Measurements from ENCODE around the gene SBK1. TPM values are rescaled to one million over a fixed set of nuclear protein-coding genes. Genes with fewer than 3 reads are reported as not detected.
"Not testable (repeated sequence)": the region's sequence is repeated elsewhere in the genome, so short reads cannot be mapped to it uniquely, and the experiment has no call there.

SBK1 gene
- total RNA-seq, 4 donors from 2014 or later, result 0.17 to 0.22 TPM; not detected in 2

DNA sequence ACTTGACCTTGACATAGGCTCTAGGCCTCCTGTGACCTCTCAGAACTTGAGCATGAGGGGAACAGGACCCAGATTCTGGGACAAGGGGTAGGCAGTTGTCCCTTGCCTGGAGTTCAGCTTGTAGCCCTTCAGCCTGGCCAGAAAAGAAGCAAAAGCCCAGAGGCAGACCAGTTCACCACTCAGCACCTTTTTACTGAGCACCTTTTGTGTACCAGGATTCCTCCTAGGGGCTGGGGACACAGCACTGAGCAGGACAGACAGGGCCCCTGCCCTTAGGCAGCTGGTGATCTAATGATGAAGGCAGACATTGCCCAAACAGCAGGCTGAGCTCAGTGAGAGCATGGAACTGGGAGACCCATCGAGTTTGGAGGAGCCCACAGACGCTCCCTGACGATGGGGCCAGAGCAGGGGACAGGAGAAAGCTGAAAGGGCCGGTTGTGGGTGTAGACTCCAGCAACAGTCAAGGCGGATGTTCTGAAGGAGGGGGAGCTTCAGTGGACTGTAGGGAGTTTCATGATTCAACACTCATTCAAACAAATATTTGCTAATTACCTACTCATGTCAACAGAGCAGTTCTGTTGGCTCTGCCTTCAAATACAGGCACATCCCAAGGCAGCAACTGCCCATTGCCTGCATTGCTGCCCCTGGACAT lies 32.0 kb downstream of the SBK1 start:
- TF ChIP-seq, protein P1, sequence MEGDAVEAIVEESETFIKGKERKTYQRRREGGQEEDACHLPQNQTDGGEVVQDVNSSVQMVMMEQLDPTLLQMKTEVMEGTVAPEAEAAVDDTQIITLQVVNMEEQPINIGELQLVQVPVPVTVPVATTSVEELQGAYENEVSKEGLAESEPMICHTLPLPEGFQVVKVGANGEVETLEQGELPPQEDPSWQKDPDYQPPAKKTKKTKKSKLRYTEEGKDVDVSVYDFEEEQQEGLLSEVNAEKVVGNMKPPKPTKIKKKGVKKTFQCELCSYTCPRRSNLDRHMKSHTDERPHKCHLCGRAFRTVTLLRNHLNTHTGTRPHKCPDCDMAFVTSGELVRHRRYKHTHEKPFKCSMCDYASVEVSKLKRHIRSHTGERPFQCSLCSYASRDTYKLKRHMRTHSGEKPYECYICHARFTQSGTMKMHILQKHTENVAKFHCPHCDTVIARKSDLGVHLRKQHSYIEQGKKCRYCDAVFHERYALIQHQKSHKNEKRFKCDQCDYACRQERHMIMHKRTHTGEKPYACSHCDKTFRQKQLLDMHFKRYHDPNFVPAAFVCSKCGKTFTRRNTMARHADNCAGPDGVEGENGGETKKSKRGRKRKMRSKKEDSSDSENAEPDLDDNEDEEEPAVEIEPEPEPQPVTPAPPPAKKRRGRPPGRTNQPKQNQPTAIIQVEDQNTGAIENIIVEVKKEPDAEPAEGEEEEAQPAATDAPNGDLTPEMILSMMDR (IDR thresholded peaks at IDR 0.05; ENCODE audit: low read depth), result no peak

- TF ChIP-seq, protein P1 (IDR thresholded peaks at IDR 0.05; ENCODE audit: low read depth), result no peak
Measured at GRCh38 chr16:28324887-28325279, 32.6 kb downstream of the SBK1 start.

- TF ChIP-seq, protein P1 (IDR thresholded peaks at IDR 0.05; ENCODE audit: low read depth), result no peak
Measured at GRCh38 chr16:28326881-28327610, 34.7 kb downstream of the SBK1 start.

- TF ChIP-seq, protein P1 (IDR thresholded peaks at IDR 0.05; ENCODE audit: low read depth), result not testable (repeated sequence)
Measured at GRCh38 chr16:28363408-28363807, 71.1 kb downstream of the SBK1 start, which contains the start of gene NPIPB6. NPIPB6 (minus strand) TSS chr16:28363508; CDS start chr16:28362822, 686 bp downstream.

Small RNA genes lying within 50 kb of the gene (small RNA-seq; reads per million reads assigned to genes)
- not detected for gene AC138904.2

Other genes starting within 250 kb of the SBK1 start
- not detected for gene GSG1L, start 228.8 kb upstream of the SBK1 start, total RNA-seq
- 100 to 1,000 TPM in 1 of 4 donors, 10 to 100 TPM in 3; 64.1 to 121 (median 82.9) TPM for gene XPO6, start 80.6 kb upstream of the SBK1 start, total RNA-seq
- gene NPIPB6, start 71.0 kb downstream of the SBK1 start, total RNA-seq, result 10 to 100 TPM in 2 of 4 donors, not detected in 2; 13.0 to 13.6 TPM
- gene EIF3CL, start 111.3 kb downstream of the SBK1 start, total RNA-seq, result 100 to 1,000 TPM; 153 to 251 (median 179) TPM
- gene NPIPB7, start 179.8 kb downstream of the SBK1 start, total RNA-seq, result not detected
- gene CLN3, start 199.5 kb downstream of the SBK1 start, total RNA-seq, result 10 to 100 TPM; 10.6 to 34.5 (median 22.7) TPM
- gene APOBR, start 202.1 kb downstream of the SBK1 start, total RNA-seq, result 1 to 10 TPM; 1.6 to 8.7 (median 2.8) TPM
- gene IL27, start 214.3 kb downstream of the SBK1 start, total RNA-seq, result not detected
- 10 to 100 TPM; 27.9 to 66.6 (median 61.5) TPM for gene NUPR1, start 246.4 kb downstream of the SBK1 start, total RNA-seq

Measured in subcutaneous adipose tissue (tissue), 4 donors.